ENCODE data around the gene NPAS3.

The NPAS3 gene

DNA sequence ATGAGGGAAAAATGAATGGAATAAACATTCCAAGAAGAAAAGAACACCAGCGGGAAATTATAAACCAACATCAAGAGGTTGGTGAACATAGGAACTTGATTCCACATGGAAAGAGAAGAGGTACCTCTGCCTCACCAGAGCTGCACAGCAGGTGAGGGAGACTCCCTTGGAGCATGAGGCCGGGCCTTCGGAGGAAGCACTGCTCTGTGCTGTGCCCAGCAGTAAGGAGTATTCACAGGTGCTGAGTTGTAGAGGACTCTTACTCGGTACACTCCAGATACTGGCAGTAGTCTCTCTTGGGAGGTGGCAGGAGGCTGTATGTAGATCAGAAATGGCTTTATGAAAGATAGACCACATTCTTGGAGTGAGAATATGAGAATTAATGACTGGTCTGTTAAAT is 76.0 kb downstream of the NPAS3 start:
- no peaks in the 10 kb centered on the region for H3K9me3 Mint-ChIP-seq
- no peak overlapping the region for H3K27ac Mint-ChIP-seq
- DNase-seq (no peak), ATAC-seq (replicated peaks) (no peak)
- H3K4me1 Mint-ChIP-seq: no peaks in the 10 kb centered on the region
- no peaks in the 10 kb centered on the region for H3K36me3 Mint-ChIP-seq
- no peaks in the 10 kb centered on the region for H3K27me3 Mint-ChIP-seq
- no peak overlapping the region for H3K4me3 Mint-ChIP-seq

- H3K4me1 Mint-ChIP-seq: no peaks in the 10 kb centered on the region
- no peak overlapping the region for H3K27ac Mint-ChIP-seq
- no peaks in the 10 kb centered on the region for H3K27me3 Mint-ChIP-seq
- H3K36me3 Mint-ChIP-seq: no peaks in the 10 kb centered on the region
- ATAC-seq (replicated peaks): no peak
- H3K4me3 Mint-ChIP-seq: no peak overlapping the region
- no peak for DNase-seq
- H3K9me3 Mint-ChIP-seq: no peaks in the 10 kb centered on the region
Measured at GRCh38 chr14:33016613-33017012, 77.9 kb downstream of the NPAS3 start.

DNA sequence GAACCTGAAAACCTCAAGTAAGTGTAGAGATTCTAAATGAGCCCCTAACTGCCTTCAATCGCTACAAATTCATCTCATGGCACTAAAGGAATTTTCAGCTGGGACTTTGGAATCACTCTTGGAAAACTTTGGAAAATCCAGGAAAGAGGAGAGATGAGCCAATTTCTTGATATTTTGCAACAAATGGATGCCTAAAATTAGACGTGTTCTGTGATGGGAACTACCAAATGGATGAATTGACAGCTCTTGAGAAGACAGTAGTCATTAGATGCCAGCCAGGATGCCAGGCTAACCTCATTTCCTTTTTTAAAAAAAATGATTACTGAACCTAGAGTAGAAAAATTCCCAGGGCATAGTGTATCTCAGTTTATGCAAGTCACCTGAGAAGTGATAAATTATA is 78.3 kb downstream of the NPAS3 start:
- Mint-ChIP-seq H3K9me3 (no peaks in the 10 kb centered on the region), H3K4me1 (no peaks in the 10 kb centered on the region), H3K27me3 (no peaks in the 10 kb centered on the region), H3K4me3 (no peak overlapping the region), H3K36me3 (no peaks in the 10 kb centered on the region), H3K27ac (no peak overlapping the region)
- DNase-seq (no peak), ATAC-seq (replicated peaks) (no peak)

GRCh38 chr14:33019346-33019745 is 80.7 kb downstream of the NPAS3 start:
- Mint-ChIP-seq H3K9me3 (no peaks in the 10 kb centered on the region), H3K27me3 (no peaks in the 10 kb centered on the region), H3K4me3 (no peak overlapping the region), H3K27ac (no peak overlapping the region), H3K36me3 (no peaks in the 10 kb centered on the region), H3K4me1 (no peaks in the 10 kb centered on the region)
- no peak for ATAC-seq (replicated peaks)
- DNase-seq: no peak

DNA sequence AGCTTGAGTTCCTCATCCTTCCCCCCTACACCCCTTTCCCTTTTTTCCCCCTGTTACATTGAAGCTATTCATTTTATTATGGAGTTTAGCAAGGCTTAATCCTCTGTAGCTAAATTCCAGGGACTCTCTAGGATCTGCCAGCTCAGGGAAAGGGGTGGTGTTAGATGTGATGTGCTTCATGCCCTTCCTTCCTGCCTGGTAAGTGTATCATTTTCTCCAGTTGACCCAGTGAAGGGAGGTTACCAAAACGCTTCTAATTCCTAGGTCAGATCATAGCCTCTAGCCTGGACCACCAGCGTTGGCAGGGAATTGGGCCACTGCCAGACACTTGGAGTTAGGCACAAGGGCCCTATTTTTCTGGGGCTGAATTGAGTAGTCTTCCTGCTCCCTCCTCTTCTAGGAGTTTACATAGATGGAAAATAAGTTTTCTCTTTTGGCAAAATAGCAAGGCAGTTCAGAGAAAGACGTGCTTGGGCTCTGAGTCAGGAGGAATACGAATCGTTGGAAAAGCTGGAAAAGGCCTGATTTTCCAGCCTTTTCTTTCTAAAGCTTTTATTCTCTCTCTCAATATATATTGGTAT is 88.3 kb downstream of the NPAS3 start:
- ATAC-seq (replicated peaks) (no peak), DNase-seq (no peak)
- H3K27ac Mint-ChIP-seq: no peak overlapping the region
- H3K4me3 Mint-ChIP-seq: no peak overlapping the region
- H3K27me3 Mint-ChIP-seq: no peaks in the 10 kb centered on the region
- H3K4me1 Mint-ChIP-seq: no peaks in the 10 kb centered on the region
- H3K9me3 Mint-ChIP-seq: peaks cover 6 to 9% of the 10 kb centered on the region in 2 donors
- H3K36me3 Mint-ChIP-seq: no peaks in the 10 kb centered on the region

DNA sequence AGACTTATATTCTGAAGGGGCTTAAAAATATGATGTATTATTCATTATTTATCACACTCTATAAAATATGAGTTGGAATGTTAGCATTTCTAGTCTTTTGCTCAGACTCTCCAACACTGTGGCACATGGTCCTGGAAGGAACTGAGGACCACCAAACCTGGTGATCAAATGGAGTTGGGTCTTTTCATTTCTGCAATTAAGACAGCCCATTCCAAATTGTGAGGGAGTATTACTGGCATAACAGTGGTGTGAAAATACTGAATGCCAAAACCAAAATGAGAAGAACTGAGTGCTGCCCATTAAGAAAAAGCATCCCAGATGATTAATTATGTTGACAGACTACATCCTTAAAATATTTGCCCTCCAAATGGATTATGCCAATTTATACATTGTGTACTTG is 90.8 kb downstream of the NPAS3 start:
- no peak overlapping the region for H3K4me3 Mint-ChIP-seq
- no peak overlapping the region for H3K27ac Mint-ChIP-seq
- H3K27me3 Mint-ChIP-seq: no peaks in the 10 kb centered on the region
- H3K4me1 Mint-ChIP-seq: no peaks in the 10 kb centered on the region
- no peak for DNase-seq
- H3K36me3 Mint-ChIP-seq: no peaks in the 10 kb centered on the region
- H3K9me3 Mint-ChIP-seq: peaks cover 6 to 9% of the 10 kb centered on the region in 2 donors
- no peak for ATAC-seq (replicated peaks)

- DNase-seq (no peak), ATAC-seq (replicated peaks) (no peak)
- Mint-ChIP-seq H3K27ac (no peak overlapping the region), H3K27me3 (no peaks in the 10 kb centered on the region), H3K4me3 (no peak overlapping the region), H3K36me3 (no peaks in the 10 kb centered on the region), H3K4me1 (no peaks in the 10 kb centered on the region), H3K9me3 (peaks cover 6 to 8% of the 10 kb centered on the region in 2 donors)
Measured at GRCh38 chr14:33030386-33030785, 91.7 kb downstream of the NPAS3 start.

DNA sequence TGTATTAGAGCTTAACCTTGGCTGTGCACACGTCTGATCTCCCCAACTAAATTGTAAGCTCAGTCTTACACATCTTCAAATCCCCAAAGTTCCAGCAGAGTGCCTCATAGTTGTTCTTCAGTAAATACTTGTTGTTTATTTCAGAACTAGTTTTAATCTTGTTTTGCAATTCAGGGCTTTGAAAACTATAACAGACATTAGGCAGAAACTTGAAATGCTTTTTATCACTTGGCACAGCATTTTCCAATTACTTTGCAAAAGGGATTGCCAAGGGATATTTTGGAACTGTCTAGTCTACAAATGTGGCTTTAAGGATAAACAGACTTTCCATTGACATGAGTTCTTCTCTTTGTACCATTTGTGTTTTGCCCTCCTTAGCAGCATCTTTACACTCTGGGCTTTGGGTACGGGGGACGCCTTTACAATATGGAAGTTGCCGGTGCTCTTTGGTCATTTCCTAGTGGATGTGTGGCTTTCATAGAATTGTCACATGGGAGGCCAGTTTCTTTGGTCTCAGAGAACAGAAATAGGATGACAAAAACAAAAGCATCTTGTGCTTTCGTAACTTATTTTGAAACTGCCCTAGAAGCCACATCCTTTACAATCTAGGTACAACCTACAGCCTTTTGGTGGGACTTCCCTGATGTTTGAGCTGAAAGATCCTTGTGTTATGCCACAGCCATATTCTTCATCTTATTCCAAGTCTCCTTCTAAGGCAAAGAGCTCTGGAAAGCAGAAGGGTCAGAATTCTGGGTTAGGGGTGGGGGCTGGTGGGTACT is 96.9 kb downstream of the NPAS3 start:
- H3K27ac Mint-ChIP-seq: no peak overlapping the region
- no peaks in the 10 kb centered on the region for H3K4me1 Mint-ChIP-seq
- H3K4me3 Mint-ChIP-seq: no peak overlapping the region
- H3K9me3 Mint-ChIP-seq: no peaks in the 10 kb centered on the region
- DNase-seq (no peak), ATAC-seq (replicated peaks) (no peak)
- no peaks in the 10 kb centered on the region for H3K27me3 Mint-ChIP-seq
- no peaks in the 10 kb centered on the region for H3K36me3 Mint-ChIP-seq

DNA sequence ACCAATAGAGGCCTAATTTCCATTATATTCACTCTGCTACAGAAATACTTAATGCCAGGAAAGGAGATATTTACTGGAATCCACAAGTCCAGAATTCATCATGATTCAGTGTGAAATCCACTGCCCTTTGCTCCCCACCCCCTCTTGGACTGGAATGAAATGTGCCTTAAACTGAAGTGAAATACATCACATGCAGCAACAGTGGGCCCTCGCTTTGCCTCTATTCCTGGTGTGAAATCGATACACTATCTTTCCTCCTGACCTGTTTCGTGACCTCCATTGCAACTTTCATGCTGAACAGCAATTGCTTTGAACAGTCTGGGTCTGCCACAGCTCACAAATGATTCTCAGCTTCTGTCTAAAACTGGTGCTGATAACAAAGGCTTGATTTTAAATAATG is 100.6 kb downstream of the NPAS3 start:
- H3K27me3 Mint-ChIP-seq: no peaks in the 10 kb centered on the region
- peaks cover 0 to 4% of the 10 kb centered on the region in 2 donors for H3K9me3 Mint-ChIP-seq
- H3K27ac Mint-ChIP-seq: no peak overlapping the region
- H3K4me1 Mint-ChIP-seq: no peaks in the 10 kb centered on the region
- no peaks in the 10 kb centered on the region for H3K36me3 Mint-ChIP-seq
- H3K4me3 Mint-ChIP-seq: no peak overlapping the region
- no peak for DNase-seq
- no peak for ATAC-seq (replicated peaks)

- H3K9me3 Mint-ChIP-seq: peaks cover 0 to 6% of the 10 kb centered on the region in 2 donors
- no peak overlapping the region for H3K27ac Mint-ChIP-seq
- H3K4me1 Mint-ChIP-seq: no peaks in the 10 kb centered on the region
- H3K36me3 Mint-ChIP-seq: no peaks in the 10 kb centered on the region
- no peaks in the 10 kb centered on the region for H3K27me3 Mint-ChIP-seq
- ATAC-seq (replicated peaks): peak; percentile 86 to 92
- no peak overlapping the region for H3K4me3 Mint-ChIP-seq
- peak; percentile 7 for DNase-seq
Measured at GRCh38 chr14:33040372-33041140, 101.9 kb downstream of the NPAS3 start.

GRCh38 chr14:33042591-33042990 is 103.9 kb downstream of the NPAS3 start:
- H3K27me3 Mint-ChIP-seq: no peaks in the 10 kb centered on the region
- peaks cover 0 to 13% of the 10 kb centered on the region in 2 donors for H3K9me3 Mint-ChIP-seq
- H3K36me3 Mint-ChIP-seq: no peaks in the 10 kb centered on the region
- no peaks in the 10 kb centered on the region for H3K4me1 Mint-ChIP-seq
- DNase-seq (no peak), ATAC-seq (replicated peaks) (no peak)
- no peak overlapping the region for H3K4me3 Mint-ChIP-seq
- H3K27ac Mint-ChIP-seq: no peak overlapping the region

- ATAC-seq (replicated peaks) (no peak), DNase-seq (no peak)
- Mint-ChIP-seq H3K4me3 (no peak overlapping the region), H3K27ac (no peak overlapping the region), H3K27me3 (no peaks in the 10 kb centered on the region), H3K4me1 (no peaks in the 10 kb centered on the region), H3K9me3 (peaks cover 0 to 15% of the 10 kb centered on the region in 2 donors), H3K36me3 (no peaks in the 10 kb centered on the region)
Measured at GRCh38 chr14:33045760-33046159, 107.1 kb downstream of the NPAS3 start.

GRCh38 chr14:33052943-33053342 is 114.3 kb downstream of the NPAS3 start:
- ATAC-seq (replicated peaks) (no peak), DNase-seq (no peak)
- no peak overlapping the region for H3K27ac Mint-ChIP-seq
- H3K9me3 Mint-ChIP-seq: peaks cover 0 to 2% of the 10 kb centered on the region in 2 donors
- H3K27me3 Mint-ChIP-seq: no peaks in the 10 kb centered on the region
- H3K4me3 Mint-ChIP-seq: no peak overlapping the region
- no peaks in the 10 kb centered on the region for H3K36me3 Mint-ChIP-seq
- no peaks in the 10 kb centered on the region for H3K4me1 Mint-ChIP-seq

- Mint-ChIP-seq H3K9me3 (no peaks in the 10 kb centered on the region), H3K27me3 (no peaks in the 10 kb centered on the region), H3K4me1 (no peaks in the 10 kb centered on the region), H3K36me3 (no peaks in the 10 kb centered on the region), H3K4me3 (no peak overlapping the region), H3K27ac (no peak overlapping the region)
- DNase-seq: no peak
- ATAC-seq (replicated peaks): no peak
Measured at GRCh38 chr14:33056213-33056612, 117.5 kb downstream of the NPAS3 start.

DNA sequence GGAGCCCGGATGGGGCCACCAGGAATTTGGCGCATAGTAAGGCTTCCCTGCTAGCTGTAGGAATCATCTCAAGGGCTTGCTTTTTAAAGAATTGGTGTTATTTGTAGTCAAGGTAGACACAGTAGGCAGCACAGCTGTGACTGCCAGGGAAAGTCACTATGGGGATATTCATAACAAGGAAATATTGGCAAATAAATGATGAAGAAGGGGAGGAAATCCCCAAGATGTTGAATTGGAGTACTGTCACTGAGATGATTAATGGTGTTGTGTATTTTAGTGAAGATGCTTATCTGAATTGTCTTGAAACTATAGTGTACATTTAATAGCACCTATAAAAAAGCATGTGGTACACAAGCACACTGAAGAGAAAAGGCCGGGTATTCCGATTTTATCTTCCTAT is 118.9 kb downstream of the NPAS3 start:
- H3K9me3 Mint-ChIP-seq: peaks cover 0 to 4% of the 10 kb centered on the region in 2 donors
- H3K27ac Mint-ChIP-seq: no peak overlapping the region
- DNase-seq (no peak), ATAC-seq (replicated peaks) (no peak)
- no peaks in the 10 kb centered on the region for H3K4me1 Mint-ChIP-seq
- no peaks in the 10 kb centered on the region for H3K27me3 Mint-ChIP-seq
- H3K36me3 Mint-ChIP-seq: no peaks in the 10 kb centered on the region
- no peak overlapping the region for H3K4me3 Mint-ChIP-seq
